ENCODE measurements around the gene SMURF1. TPM values are rescaled to one million over a fixed set of nuclear protein-coding genes. Genes with fewer than 3 reads are reported as not detected.

SMURF1 gene
- total and polyA plus RNA-seq, 2 of the 8 experiments (the other 6 are each of a cell fraction or from before 2014, with no cell fraction given): 9.6 to 24.5 TPM

GRCh38 chr7:99143853-99144672, at the start of gene SMURF1 (continued):
- TF ChIP-seq CTCF (IDR thresholded peaks at IDR 0.05; ENCODE audit: control extremely low read depth in 1 of 3, insufficient read depth in 1 of 3, low read depth in 1 of 3, low read length in 3 of 3) (no peak), POLR2AphosphoS5 (IDR thresholded peaks at IDR 0.05; ENCODE audit: low read depth, low read length) (peak; percentile 64; the same call in 1 of the 2 replicates), TAF1 (IDR thresholded peaks at IDR 0.05; ENCODE audit: low read depth, low read length) (peak; percentile 57; the same call in 1 of the 2 replicates), BACH1 (IDR thresholded peaks at IDR 0.05; ENCODE audit: low read length) (peak; percentile 50), ASH2L (IDR thresholded peaks at IDR 0.05; ENCODE audit: low read length) (no peak), SIN3A (conservative IDR thresholded peaks at IDR 0.05 in 1 of 2, IDR thresholded peaks at IDR 0.05 in 1 of 2; ENCODE audit: low read depth in 1 of 2, low read length in 2 of 2) (no peak), JUN (IDR thresholded peaks at IDR 0.05; ENCODE audit: low read depth, low read length) (no peak), KDM4A (IDR thresholded peaks at IDR 0.05; ENCODE audit: low read depth, low read length, severe bottlenecking) (peak; percentile 67)

Data from H1 (cell line).